T-cell (primary cell): Measurements from ENCODE around the gene CRLF3. TPM values are rescaled to one million over a fixed set of nuclear protein-coding genes. Genes with fewer than 3 reads are reported as not detected.
"Not testable (repeated sequence)": the region's sequence is repeated elsewhere in the genome, so short reads cannot be mapped to it uniquely, and the experiment has no call there.

ENCODE experiments used
- ATAC-seq, 4 experiments: fragments of 200-7000 bp in 3 of 4; fragments of 150-1000 bp in 1 of 4; cut with Tn5 transposase; replicated peaks in 1 of 4; 1 replicate in 3 of 4; 2 replicates in 1 of 4; pipeline ENCODE4 v1.10.0; 2021; ENCODE audit warnings: moderate library complexity in 3 of 4, mild to moderate bottlenecking in 2 of 4, moderate number of reproducible peaks in 1 of 4
- CTCF ChIA-PET, 2 donors: fragments of 300-600 bp; sonication (Branson Sonifier 250); formaldehyde crosslinking; loops; one replicate each; lab custom pipeline; 2022; ENCODE audit warnings: antibody characterized with exemption in 2 of 2; lab: Charles Lee
- POLR2A ChIA-PET, 2 donors: fragments of 300-600 bp; sonication (Branson Sonifier 250); formaldehyde crosslinking; loops; one replicate each; lab custom pipeline; 2022; ENCODE audit warnings: antibody characterized with exemption in 2 of 2; lab: Charles Lee
- DNase-seq, 35 experiments: peaks; one replicate each; pipeline versions ENCODE4 v3.0.0 to v3.0.0-alpha.2; 2013 to 2023
- H3K27ac ChIP-seq: one replicate; pipeline ENCODE4 v1.5.1; 2013; ENCODE audit warnings: low read length
- H3K27me3 ChIP-seq, 2 experiments: replicated peaks in 1 of 2; 1 replicate in 1 of 2; 2 replicates in 1 of 2; pipeline versions ENCODE4 v1.6.1 to v1.7.0; 2013; ENCODE audit warnings: low read length in 1 of 2, mixed read lengths in 1 of 2; ENCODE audit not compliant: control insufficient read depth in 2 of 2, insufficient read depth in 2 of 2; ENCODE audit errors: extremely low read depth in 1 of 2
- H3K36me3 ChIP-seq, 2 donors: 1 replicate in 1 of 2; 2 replicates in 1 of 2; pipeline versions ENCODE4 v1.6.1 to v1.7.0; 2013; ENCODE audit warnings: low read length in 1 of 2; ENCODE audit not compliant: control insufficient read depth in 2 of 2, insufficient read depth in 1 of 2; ENCODE audit errors: extremely low read depth in 1 of 2
- H3K4me1 ChIP-seq, 2 experiments: 1 replicate in 1 of 2; 2 replicates in 1 of 2; pipeline versions ENCODE4 v1.6.1 to v1.7.0; 2013; ENCODE audit warnings: low read length in 2 of 2, mixed read lengths in 1 of 2; ENCODE audit not compliant: insufficient read depth in 2 of 2, control insufficient read depth in 1 of 2; ENCODE audit errors: extremely low read depth in 1 of 2
- H3K4me3 ChIP-seq, 2 donors: 1 replicate in 1 of 2; 2 replicates in 1 of 2; pipeline versions ENCODE4 v1.5.1 to v1.7.0; 2013; ENCODE audit warnings: mild to moderate bottlenecking in 2 of 2, low read length in 1 of 2, moderate library complexity in 1 of 2; ENCODE audit not compliant: control insufficient read depth in 1 of 2; ENCODE audit errors: extremely low read depth in 1 of 2
- H3K9me3 ChIP-seq: 2 replicates; pipeline ENCODE4 v1.7.0; 2013
- H3K27ac Mint-ChIP-seq, 2 donors: one replicate each; pipeline ENCODE4 v1.8.0; 2020 to 2021; ENCODE audit warnings: mild to moderate bottlenecking in 2 of 2, mixed read lengths in 2 of 2
- H3K27me3 Mint-ChIP-seq, 2 donors: one replicate each; pipeline ENCODE4 v1.8.0; 2021 to 2022; ENCODE audit warnings: mixed read lengths in 2 of 2
- H3K36me3 Mint-ChIP-seq: one replicate; pipeline ENCODE4 v1.8.0; 2021; ENCODE audit warnings: mixed read lengths
- H3K4me1 Mint-ChIP-seq, 3 donors: one replicate each; pipeline ENCODE4 v1.8.0; 2020 to 2022; ENCODE audit warnings: mixed read lengths in 3 of 3, mild to moderate bottlenecking in 1 of 3
- H3K4me3 Mint-ChIP-seq, 3 donors: one replicate each; pipeline ENCODE4 v1.8.0; 2020 to 2022; ENCODE audit warnings: mild to moderate bottlenecking in 3 of 3, mixed read lengths in 3 of 3, moderate library complexity in 3 of 3
- H3K9me3 Mint-ChIP-seq, 3 donors: one replicate each; pipeline ENCODE4 v1.8.0; 2020 to 2022; ENCODE audit warnings: mixed read lengths in 3 of 3
- WGBS: methylation state at CpG from one replicate; pipeline ENCODE4 v1.1.5; 2013; ENCODE audit warnings: missing lambda C conversion rate; ENCODE audit not compliant: insufficient coverage; 5-methylcytosine and 5-hydroxymethylcytosine counted together
- total RNA-seq, 35 experiments: library from RNA in 6 of 35; stranded (reverse) in 6 of 35; fragments of 120-200 nt in 1 of 35; gene quantifications; one replicate each; pipeline versions ENCODE4 v1.2.1 to v1.2.4 and lab custom pipeline; 2013 to 2026

The CRLF3 gene
- total RNA-seq, 5 donors from 2014 or later (not counting 1 experiment from before 2014, with no cell fraction given): 73.3 to 112 (median 89.2) TPM

- DNase-seq (no peak), ATAC-seq (no peak)
- H3K9me3 Mint-ChIP-seq: no peaks in the 10 kb centered on the region
- Histone ChIP-seq H3K9me3 (no peaks in the 10 kb centered on the region), H3K27me3 (no peaks in the 10 kb centered on the region), H3K36me3 (peaks cover 0 to 60% of the 10 kb centered on the region in 2 donors), H3K27ac (no peak overlapping the region), H3K4me1 (peaks cover 0 to 7% of the 10 kb centered on the region in 2 experiments), H3K4me3 (no peak overlapping the region)
- H3K27ac Mint-ChIP-seq: peak overlapping the region; percentile 11 to 24
- H3K4me1 Mint-ChIP-seq: peaks cover 8 to 11% (median 9%) of the 10 kb centered on the region in 3 donors
- H3K27me3 Mint-ChIP-seq: no peaks in the 10 kb centered on the region
- H3K4me3 Mint-ChIP-seq: no peak overlapping the region
- WGBS: no CpG with 5 or more reads among the region's 2 CpGs
- H3K36me3 Mint-ChIP-seq: peaks cover 24% of the 10 kb centered on the region
- ChIA-PET CTCF (no interaction called here), POLR2A (no interaction called here)
Observed at GRCh38 chr17:30782206-30782605, 42.3 kb downstream of the CRLF3 start.

GRCh38 chr17:30780343-30780742 is 44.1 kb downstream of the CRLF3 start:
- Mint-ChIP-seq H3K27ac (peak overlapping the region; percentile 70 to 83), H3K27me3 (no peaks in the 10 kb centered on the region), H3K36me3 (peaks cover 20% of the 10 kb centered on the region), H3K4me3 (peak overlapping the region in 1 of 3 donors; percentile 4), H3K9me3 (no peaks in the 10 kb centered on the region), H3K4me1 (peaks cover 8 to 11% (median 9%) of the 10 kb centered on the region in 3 donors)
- ATAC-seq: peak in 3 of 4 experiments; percentile 8 to 35 (median 20)
- no peak overlapping the region for H3K4me3 ChIP-seq
- H3K4me1 ChIP-seq: peaks cover 0 to 7% of the 10 kb centered on the region in 2 experiments
- H3K27me3 ChIP-seq: no peaks in the 10 kb centered on the region
- WGBS: no CpG with 5 or more reads among the region's 6 CpGs
- CTCF ChIA-PET: interaction anchor here (0.6 kb wide), 2 partner anchors 41 to 414 kb away, joined by 4 to 5 read pairs; no protein-coding TSS in a partner anchor
- POLR2A ChIA-PET: interaction anchor here in 1 of 2 donors (0.6 kb wide), 1 partner anchor 648 kb away, joined by 5 read pairs; no protein-coding TSS in a partner anchor
- peak overlapping the region; percentile 41 for H3K27ac ChIP-seq
- no peaks in the 10 kb centered on the region for H3K9me3 ChIP-seq
- H3K36me3 ChIP-seq: peaks cover 0 to 50% of the 10 kb centered on the region in 2 donors
- peak in 1 of 35 experiments; percentile 11 for DNase-seq

GRCh38 chr17:30768771-30769170 is 55.7 kb downstream of the CRLF3 start:
- H3K4me3 ChIP-seq: not testable (repeated sequence)

GRCh38 chr17:30767641-30768404 is 56.7 kb downstream of the CRLF3 start:
- H3K27me3 ChIP-seq, POLR2A ChIA-PET, H3K4me1 ChIP-seq, H3K27ac ChIP-seq, DNase-seq, H3K4me3 ChIP-seq, H3K9me3 Mint-ChIP-seq, CTCF ChIA-PET, H3K27ac Mint-ChIP-seq, H3K4me1 Mint-ChIP-seq, ATAC-seq, H3K27me3 Mint-ChIP-seq, H3K9me3 ChIP-seq, H3K4me3 Mint-ChIP-seq: not testable (repeated sequence)
- H3K36me3 ChIP-seq: peaks cover 0 to 21% of the 10 kb centered on the region in 2 donors
- peaks cover 15% of the 10 kb centered on the region for H3K36me3 Mint-ChIP-seq
- 70% methylated on average over 5 of the region's 14 CpGs for WGBS

More at GRCh38 chr17:30768771-30769170, 55.7 kb downstream of the CRLF3 start:
- H3K27ac Mint-ChIP-seq, ATAC-seq, H3K27me3 ChIP-seq, H3K9me3 ChIP-seq, CTCF ChIA-PET, POLR2A ChIA-PET, H3K27ac ChIP-seq, H3K27me3 Mint-ChIP-seq, DNase-seq, H3K4me1 Mint-ChIP-seq, H3K4me3 Mint-ChIP-seq, H3K4me1 ChIP-seq, H3K9me3 Mint-ChIP-seq: not testable (repeated sequence)
- peaks cover 0 to 22% of the 10 kb centered on the region in 2 donors for H3K36me3 ChIP-seq
- WGBS: no CpG with 5 or more reads among the region's 3 CpGs
- H3K36me3 Mint-ChIP-seq: peaks cover 15% of the 10 kb centered on the region

- peaks cover 6% of the 10 kb centered on the region for H3K36me3 Mint-ChIP-seq
- H3K4me3 ChIP-seq: no peak overlapping the region
- no peaks in the 10 kb centered on the region for H3K9me3 Mint-ChIP-seq
- ATAC-seq (no peak), DNase-seq (no peak)
- CTCF ChIA-PET: interaction anchor here in 1 of 2 donors (0.6 kb wide), 1 partner anchor 185 kb away, joined by 4 read pairs; no protein-coding TSS in a partner anchor
- peaks cover 0 to 4% (median 2%) of the 10 kb centered on the region in 3 donors for H3K4me1 Mint-ChIP-seq
- no peaks in the 10 kb centered on the region for H3K27me3 Mint-ChIP-seq
- no peak overlapping the region for H3K27ac ChIP-seq
- H3K27me3 ChIP-seq: no peaks in the 10 kb centered on the region
- H3K4me1 ChIP-seq: no peaks in the 10 kb centered on the region
- no peaks in the 10 kb centered on the region for H3K9me3 ChIP-seq
- no peak overlapping the region for H3K4me3 Mint-ChIP-seq
- H3K36me3 ChIP-seq: peaks cover 0 to 4% of the 10 kb centered on the region in 2 donors
- H3K27ac Mint-ChIP-seq: peak overlapping the region; percentile 23 to 48
- POLR2A ChIA-PET: no interaction called here
Observed at GRCh38 chr17:30761060-30761459, 63.4 kb downstream of the CRLF3 start.

- ATAC-seq, H3K27me3 ChIP-seq, H3K4me1 ChIP-seq, H3K4me1 Mint-ChIP-seq, POLR2A ChIA-PET, H3K9me3 Mint-ChIP-seq, H3K9me3 ChIP-seq, DNase-seq, H3K27ac ChIP-seq, H3K27ac Mint-ChIP-seq, CTCF ChIA-PET, H3K27me3 Mint-ChIP-seq, H3K4me3 Mint-ChIP-seq, H3K4me3 ChIP-seq: not testable (repeated sequence)
- peaks cover 0 to 12% of the 10 kb centered on the region in 2 donors for H3K36me3 ChIP-seq
- 96% methylated on average over 8 of the region's 10 CpGs for WGBS
- H3K36me3 Mint-ChIP-seq: peaks cover 13% of the 10 kb centered on the region
Observed at GRCh38 chr17:30753291-30753690, 71.2 kb downstream of the CRLF3 start.
